ENCODE data around the gene AK8. TPM values are rescaled to one million over a fixed set of nuclear protein-coding genes. Genes with fewer than 3 reads are reported as not detected.
A peak's percentile ranks its signal among the peaks of the same experiment; 100 is the strongest.

Gene AK8, protein sequence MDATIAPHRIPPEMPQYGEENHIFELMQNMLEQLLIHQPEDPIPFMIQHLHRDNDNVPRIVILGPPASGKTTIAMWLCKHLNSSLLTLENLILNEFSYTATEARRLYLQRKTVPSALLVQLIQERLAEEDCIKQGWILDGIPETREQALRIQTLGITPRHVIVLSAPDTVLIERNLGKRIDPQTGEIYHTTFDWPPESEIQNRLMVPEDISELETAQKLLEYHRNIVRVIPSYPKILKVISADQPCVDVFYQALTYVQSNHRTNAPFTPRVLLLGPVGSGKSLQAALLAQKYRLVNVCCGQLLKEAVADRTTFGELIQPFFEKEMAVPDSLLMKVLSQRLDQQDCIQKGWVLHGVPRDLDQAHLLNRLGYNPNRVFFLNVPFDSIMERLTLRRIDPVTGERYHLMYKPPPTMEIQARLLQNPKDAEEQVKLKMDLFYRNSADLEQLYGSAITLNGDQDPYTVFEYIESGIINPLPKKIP
- 1.1 TPM for total RNA-seq

DNA sequence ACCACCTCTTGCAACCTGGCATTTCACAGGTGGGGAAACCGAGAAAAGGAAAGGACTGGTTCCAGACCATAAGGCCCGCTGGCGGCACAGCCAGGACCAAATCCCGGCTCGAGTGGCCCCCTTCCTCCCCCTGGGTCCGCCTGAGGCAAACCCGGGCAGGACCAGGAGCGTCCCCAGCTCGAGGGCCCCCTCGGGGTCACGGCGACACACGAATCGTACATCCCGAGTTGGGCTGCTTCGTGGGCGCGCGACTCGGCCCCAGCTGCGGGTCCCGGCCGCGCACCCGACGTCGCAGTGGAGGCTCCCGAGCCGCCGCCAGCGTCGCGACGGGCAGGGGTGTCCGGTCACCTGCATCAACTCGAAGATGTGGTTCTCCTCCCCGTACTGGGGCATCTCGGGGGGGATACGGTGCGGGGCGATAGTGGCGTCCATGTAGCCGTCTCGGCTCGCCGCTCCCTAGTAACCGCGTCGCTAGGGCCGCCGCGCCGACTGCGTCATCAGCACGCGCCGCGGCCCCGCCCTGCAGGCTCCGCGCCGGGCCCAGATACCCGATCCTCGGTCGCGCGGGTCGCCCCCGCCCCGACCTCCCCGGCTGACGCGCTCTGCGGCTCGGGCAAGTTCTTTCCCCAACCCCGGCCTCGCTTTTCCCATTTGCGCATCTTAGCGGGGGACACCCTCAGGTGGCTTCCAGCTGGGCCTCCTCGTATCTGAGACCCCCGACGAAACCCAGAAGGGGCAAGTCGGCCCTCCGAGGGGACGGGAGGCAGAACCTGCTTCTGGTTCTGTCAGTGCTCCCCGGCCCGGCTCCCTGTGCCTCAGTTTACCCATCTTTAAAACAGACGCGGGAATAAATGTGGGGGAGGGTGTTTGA, at the start of gene AK8:
TSS of gene AK8 (minus strand) at position 461 of the 871 bp plus-strand sequence. CDS start at position 432, 29 bp downstream.
- DNase-seq = peak; percentile 46

DNA sequence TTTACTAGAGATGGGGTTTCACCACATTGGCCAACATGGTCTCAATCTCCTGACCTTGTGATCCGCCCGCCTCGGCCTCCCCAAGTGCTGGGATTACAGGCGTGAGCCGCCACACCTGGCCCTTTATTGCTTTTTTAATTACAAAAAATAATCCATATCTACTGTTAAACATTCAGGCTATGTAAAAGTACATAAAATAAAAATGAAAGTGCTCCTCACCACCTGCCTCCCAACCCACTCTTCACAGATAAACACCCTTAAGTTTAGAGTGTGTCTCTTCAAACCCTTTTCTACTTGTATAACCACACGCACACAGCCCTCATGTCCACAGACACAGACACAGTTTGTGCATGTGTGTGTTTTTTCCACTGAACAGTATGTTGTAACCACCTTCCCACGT, 49.6 kb upstream of the AK8 start:
- no peak for DNase-seq

DNA sequence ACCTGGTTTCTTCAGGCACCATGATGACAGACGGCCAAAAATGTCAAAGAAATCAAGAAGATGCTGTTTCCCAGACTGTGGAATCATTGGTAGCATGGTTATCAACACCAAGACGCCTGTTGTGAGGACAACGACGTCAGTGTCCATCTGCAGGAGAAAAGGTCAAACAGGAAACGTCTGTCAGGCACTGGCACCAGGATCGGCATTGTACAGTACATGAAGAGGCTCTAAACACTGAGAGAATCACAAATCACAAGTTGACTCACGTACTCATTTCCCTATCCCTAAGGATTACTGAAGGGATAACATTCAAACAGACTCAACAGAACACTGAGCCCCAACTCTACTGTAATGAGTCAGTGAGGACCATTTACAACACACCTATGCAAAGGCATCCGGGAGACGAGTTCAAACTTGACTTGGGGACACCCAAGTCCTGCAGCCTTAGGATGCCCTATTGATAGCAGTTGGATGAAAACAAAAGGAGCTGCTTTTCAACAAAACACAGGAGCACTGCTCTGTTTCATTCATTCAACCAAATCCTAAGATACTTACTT, 45.3 kb upstream of the AK8 start:
- no peak for DNase-seq

DNA sequence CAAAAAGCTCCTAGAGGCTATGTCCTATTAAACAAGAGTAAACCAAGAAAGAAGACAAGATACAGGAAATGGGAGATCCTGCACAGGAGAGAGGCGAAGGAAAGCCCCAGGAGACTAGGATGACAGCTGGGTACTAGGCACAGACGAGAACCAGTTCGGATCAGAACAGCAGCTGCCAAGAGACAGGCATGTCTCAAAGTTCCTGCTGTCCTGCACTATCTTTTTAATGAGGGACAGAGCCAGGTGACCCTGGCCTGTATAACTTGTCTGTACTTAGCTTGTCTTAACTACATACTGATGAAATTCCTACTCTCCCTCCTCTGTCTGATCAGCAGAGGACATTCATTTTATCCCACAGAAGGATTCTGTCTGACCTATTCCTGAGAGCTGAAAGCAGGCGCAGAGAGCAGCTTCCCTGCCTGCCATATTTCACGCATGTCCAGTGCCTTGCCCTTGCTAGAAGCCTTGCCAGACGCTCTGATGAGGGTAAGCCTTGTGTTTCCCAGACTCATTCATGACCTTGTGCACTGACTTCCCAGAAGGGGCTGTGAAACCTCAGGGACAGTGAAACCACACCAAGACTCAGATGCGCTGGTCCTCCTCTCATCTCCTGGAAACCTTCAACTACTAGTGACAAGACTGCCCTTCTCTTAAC, 41.7 kb upstream of the AK8 start:
- no peak for DNase-seq

DNA sequence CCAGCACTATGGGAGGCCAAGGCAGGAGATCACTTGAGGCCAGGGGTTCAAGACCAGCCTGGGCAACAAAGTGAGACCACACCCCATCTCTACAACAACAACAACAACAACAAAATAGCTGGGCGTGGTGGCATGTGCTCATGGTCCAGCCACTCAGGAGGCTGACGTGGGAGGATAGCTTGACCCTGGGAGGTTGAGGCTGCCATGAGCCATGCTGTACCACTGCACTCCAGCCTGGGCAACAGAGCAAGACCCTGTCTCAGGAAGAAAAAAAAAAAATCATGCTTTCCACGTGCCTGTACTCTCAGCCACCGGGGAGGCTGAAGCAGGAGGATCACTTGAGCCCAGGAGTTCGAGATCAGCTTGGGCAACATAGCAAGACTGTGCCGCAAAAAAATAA, 36.8 kb upstream of the AK8 start:
- no peak for DNase-seq

DNA sequence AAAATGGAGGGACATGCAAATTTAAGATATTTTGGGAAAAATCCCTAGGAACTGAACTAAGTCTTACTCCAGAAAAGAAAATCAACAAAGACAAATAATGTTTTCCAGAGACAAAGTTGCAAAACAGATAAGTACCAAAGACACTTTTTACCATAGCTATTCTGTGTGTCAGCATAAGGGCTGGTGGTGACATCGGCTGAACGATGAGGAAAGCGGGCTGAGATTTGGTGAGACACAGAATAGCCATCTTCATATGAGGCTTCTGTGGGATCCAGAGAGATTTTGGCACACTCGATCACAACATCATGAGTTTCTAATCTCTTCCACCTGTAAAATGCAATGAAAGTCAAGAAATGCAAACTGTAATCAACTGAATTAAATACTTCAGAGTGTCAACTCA, 34.0 kb upstream of the AK8 start:
- no peak for DNase-seq

DNA sequence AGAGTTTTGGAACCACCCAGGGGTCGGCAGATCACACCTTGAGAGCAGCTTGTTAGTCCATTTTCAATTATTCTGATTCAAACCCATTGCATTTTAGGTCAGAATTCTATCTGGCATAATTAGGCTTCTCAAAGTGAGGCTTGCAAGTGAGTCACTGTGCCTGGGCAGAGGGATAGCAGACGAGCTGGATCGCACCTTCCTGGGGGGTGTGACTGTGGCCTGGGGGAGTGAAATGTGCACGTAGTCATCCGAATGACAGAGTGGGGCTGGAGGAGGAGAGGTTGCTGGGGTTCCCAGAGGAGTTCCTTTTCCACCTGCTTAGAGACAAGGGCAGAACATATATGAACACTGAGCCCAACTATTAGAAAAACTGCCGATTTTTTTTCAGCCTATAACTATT, 32.3 kb upstream of the AK8 start:
- no peak for DNase-seq

DNA sequence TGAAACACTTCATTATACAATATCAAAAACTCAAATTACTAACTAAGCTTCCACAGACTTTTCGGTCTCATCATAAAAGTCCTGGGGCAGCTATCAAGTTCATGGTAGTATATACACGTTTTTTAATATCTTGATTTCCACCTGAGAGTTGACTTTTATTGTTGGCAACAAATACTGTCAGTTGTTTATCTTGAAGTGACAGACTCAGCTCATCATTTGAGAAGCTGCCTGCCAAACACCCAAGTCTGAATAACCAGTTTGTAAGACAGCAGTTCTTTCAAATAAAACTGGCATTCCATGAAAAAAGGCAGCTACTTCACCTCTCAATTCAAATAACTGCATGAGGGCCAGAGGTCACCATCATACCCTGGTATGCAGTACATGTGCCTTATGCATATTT, 31.2 kb upstream of the AK8 start:
- no peak for DNase-seq

DNA sequence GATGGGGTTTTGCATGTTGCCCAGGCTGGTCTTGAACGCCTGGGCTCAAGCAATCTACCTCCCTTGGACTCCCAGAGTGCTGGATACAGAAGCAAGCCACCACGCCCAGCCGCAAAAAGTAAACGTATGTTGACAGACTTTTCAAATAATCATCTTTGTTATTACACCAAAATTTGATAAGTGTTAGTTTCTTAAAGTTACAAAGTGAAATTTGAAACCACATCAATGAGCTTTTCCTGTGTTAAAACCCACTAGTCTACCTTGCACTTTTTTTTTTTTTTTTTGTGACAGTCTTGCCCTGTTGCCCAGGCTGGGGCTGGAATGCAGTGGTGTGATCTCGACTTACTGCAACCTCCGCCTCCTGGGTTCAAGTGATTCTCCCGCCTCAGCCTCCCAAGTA, 30.6 kb upstream of the AK8 start:
- DNase-seq = no peak

DNA sequence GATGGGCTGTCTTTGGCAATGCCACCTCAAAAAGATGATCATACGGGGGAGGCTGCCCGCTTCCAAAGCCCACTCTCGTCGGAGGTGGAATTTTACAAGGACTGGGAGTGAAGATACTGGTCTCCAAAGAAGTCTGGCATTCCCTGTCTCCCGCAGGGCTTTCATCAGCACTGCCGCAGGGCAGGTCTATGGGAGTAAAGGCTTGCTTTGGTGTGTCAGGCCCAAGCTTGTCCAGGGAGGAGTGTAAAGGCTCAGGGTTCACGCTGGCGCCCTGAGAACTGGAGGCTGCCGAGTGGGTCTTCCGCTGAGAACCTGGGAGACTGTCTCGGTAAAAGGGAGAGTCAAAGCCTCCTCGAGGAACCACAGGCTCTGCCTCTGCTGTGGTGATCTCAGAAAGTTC, 27.6 kb upstream of the AK8 start:
- no peak for DNase-seq

DNA sequence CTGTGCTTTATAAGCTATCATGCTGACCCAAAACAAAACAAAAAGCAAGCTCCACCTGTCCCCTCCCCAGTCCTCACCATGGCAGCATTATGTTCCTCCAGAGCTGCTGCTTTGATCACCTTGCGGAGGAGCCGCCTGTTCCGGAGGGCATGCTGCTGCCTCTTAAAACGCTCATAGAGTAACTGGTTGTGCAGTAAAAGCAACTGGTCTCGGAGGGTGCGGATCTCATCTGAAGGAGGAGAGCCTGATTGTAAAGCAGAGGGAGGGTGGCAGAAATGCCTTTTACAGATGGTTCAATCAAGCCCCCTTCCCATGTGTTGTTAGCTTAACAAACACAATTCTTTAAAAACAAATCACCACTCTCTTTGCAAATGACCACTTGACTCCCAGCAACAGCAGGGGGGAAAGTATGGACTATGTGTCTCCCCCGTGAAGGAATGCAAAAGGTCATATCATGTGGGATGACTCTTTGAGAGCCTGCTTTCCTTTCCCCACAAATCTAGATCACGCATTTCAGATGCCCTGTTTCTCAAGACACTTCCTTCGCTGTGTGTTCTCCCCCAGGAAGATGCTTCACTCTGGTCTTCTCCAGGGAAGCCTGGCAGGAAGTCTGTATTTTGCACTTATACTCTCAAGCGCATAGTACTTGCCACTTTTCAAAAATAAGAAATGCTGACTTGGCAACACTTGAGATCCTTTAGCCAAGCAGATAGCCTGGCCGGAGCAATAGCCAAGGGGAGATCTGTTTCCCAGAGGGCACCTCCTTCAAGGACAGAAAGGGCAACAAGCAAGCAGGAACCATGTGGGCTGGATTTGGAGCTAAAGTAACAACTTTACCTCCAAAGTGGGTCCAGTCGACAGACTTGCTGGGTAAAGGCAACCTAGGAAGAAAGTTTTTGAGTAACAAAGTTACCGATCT, 25.7 kb upstream of the AK8 start:
- no peak for DNase-seq

DNA sequence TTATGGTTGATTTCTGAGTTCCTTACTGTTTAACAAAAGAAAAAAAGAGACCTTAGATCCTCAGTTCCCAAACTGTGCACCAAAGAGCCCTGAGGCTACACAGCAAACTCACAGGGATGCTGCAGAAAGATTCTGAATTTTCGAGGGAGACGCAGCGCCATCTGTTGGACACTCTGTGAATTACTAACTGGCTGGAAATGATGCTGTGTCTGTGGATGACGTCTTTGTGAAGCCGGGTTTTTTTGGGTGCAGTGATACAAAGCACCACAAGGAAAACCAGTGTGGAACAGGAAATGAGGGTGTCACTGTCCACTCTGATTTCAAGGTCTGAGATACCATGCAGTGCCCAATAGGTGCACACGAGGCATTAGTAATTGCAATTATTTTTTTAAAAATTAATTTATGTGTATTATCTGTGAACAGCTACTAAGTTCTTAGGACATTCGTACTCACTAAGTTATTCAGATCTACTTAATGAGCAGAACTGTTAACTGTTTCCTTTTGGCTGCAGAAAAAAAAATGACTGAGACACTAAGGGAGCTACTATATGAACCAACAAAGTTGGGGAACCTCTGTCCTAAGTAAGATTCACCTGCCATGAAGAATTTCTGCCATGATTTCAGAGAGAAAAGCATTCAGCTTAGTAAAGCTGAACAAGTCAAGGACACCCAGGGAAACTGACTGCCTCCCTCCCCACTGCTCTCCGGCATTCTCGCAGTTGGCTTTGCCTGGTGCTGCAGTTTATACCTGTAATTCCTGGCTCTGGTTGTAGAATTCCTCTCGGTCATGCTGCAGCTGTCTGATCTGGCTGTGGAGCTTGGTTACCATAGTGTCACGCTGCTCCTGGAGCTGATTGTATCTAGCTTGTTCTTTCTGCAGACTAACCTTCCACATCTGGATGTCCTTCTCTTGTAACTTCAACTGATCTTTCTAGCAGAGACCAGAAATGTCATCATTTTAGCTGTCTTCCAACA, 24.1 kb upstream of the AK8 start:
- peak; percentile 66 for DNase-seq

DNA sequence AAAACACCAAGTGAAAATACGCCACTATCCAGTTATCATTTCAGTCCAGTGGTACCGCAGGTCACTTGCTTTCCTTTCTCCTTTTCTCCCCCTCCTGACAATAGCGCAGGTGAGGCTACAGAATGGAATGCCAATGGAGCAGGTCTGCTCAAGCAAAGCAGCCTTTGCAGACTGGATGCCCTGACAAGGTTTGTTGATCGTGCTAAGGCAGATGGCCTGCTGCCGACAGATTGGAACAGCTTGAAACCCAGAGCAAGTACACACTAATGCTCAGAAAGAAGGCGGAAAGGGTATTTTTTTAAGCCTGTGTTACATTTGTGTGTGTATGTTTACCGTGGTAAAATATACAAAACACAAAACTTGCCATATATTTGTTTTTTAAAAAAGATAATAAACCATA, 20.0 kb upstream of the AK8 start:
- DNase-seq = no peak

DNA sequence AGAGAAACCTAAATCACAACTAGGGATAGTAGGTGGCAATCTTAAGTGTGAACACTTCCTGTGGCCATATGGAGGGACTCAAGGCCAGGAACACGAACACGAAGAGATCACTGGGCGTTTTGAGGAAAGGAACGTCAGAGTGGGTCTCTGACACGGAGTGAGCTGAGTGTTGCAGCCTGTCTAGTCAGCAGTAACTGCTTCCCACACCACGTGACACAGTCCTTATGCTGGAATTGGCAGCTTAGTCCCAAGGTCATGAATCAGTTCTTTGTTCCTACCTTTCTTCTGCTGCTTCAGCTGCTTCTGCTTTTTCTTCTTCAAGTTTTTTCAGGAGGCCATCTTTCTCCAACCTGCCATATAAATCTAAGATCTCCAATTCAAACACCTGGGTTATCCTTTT, 18.8 kb upstream of the AK8 start:
- peak; percentile 13 for DNase-seq

DNA sequence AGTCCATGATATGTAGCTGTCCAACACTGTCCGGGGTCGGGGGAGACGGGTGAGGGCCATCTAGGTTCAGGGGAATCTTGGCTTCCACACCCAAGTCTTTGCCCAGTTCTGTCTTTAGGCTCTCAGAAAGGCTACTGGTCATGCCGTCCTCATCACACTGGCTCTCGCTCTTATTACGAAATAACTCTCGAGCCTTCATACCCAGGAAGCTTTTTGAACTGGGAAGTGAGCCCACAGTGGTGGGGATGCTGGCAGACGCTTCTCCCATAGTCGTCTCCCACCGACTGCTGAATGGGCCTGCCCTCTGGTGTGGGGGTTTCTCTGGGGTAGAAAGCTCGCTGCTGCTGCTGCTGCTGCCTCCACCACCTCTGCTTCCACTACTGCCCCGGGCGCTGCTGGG, 18.2 kb upstream of the AK8 start:
- no peak for DNase-seq

DNA sequence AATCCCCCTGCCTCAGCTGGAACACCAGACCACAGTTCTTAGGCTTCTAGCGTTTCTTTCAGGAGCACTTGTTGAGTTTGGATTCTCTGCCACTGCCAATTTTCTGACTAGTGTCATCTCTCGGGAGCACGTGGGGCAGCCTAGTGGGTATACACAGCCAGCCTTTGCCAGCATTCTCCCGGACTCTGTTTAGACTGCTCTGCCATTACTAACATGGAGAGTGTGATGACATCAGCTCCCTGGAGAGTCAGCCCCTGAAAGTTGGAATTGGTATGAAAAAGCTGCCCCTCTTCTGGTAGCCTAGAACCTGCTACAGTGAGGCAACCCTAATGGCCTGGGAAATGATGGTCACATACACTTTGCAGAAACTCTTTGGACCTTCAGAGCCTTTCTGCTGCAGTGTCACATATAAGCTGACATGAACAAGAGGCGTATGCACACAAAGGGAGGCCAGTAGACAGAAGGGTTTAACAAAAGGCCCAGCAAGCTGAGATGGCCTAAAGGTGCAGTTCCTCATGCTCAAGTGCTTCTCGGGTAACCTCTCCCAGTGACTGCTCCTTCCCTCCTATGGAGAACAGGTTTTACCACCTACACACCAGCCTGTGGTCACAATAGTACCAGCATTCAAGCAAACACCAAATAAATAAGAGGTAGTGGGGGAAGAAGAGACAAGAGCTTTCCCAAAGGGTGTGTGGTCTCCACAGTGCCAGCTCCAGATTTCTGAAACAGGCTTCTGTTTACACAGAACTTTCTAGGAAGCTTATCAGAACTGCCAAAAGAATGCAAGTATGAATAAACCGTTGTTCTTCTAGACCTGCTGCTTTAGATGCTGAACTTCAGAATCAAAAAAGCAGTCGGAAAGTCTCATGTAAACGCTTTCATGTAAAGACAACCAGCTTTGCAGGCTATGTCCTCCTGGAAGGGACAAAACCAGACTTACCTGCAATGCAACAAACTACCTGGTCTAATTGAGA, 17.1 kb upstream of the AK8 start:
- no peak for DNase-seq

DNA sequence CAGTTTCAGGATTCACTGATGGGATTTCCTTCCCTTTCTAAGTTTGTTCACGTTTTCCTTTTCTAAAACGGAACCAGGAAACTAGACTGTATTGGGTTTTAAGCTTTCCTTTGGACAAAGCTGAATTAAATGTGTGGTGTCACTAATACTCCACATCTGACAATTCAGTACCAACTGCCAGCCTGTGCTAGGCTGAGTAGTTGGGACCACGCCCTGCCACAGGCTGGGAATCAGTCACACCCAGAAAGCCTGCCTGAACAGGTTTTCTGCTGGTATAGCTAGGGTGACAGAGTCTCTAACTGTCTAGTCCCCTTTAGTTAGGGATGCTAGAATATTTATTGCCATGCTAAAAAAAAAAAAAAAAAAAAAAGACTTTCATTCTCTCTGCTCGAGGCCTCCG, 16.3 kb upstream of the AK8 start:
- no peak for DNase-seq

DNA sequence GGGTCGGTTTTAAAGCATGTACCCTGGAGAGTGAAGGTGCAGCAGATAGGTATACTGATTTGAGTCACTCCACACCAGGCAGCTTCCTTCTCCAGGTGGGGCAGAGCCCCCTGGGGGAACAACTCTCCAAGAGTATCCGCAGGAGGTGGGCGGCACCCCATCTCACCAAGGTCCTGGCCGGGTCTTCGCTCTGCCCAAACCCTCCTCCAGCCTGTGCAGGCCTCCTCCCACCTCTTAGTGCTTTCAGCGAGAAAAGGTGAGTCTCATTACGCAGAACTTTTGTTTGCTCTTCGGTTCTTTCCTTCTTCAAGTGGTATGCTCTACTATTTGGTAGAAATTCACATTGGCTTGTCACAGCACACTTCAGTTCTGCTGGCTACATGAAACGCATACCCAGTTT, 14.3 kb upstream of the AK8 start:
- no peak for DNase-seq

DNA sequence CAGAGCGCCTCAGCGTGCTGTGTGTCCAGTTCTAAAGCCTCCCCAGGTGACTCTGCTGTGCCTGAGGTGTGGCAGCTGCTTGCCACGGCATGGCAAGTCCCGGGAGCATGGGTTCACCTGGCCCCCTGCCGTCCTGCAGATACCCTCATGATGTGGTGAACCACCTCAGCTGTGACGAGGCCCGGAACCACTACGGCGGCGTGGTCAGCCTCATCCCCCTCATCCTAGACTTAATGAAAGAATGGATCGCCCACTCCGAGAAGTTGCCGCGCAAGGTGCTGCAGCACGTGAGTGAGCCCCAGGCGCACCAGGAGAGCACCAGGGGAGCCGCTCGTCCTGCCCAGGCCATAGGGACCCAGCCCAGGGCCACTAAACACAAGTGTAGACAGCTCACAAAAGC, 10.1 kb upstream of the AK8 start:
- DNase-seq = no peak
